Activated CD8-positive, alpha-beta memory T cell treated with anti-CD3 and anti-CD28 coated beads, Interleukin-2, amount 50 U/mL, for 1 hour (primary cell): Measurements from ENCODE around the gene TRIM27.
"Not testable (repeated sequence)": the region's sequence is repeated elsewhere in the genome, so short reads cannot be mapped to it uniquely, and the experiment has no call there.

ENCODE experiments used
- DNase-seq: peaks from one replicate; pipeline ENCODE4 v3.0.0-alpha.2; 2020; ENCODE audit errors: extremely low read depth

The TRIM27 gene

GRCh38 chr6:28896505-28897368 is 27.0 kb downstream of the TRIM27 start:
- no peak for DNase-seq

DNA sequence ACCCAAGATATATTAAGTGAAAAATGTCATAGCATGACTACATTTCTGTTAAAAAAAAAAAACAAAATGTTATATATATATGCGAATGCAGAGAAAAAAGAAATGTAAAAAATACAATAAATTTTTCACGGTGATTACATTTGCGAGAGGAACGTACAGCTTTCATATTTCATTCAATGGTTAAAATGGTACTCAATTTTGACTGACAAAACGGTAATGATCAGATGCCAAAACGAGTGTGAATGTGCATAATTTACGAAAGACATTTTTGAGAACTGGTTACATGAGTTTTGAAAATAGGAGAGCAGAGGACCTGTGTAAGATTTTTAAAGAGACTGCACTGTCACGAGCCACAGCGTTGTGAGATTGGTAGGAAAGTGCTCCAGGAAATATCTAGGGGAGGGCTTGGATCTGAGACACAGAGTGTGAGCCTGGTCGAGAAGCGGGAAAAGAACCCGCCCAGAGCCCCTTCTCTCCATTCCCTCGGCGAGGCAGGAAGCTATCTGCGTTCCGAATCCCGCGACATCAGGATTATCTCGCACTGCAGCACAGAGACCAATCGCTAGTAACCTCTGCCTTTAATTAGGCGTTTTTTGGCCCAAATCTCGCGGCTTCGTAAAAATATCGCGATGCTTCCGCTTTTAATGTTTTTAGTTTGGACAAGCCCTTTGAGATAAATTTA is 28.5 kb downstream of the TRIM27 start:
- peak; percentile 84 for DNase-seq

DNA sequence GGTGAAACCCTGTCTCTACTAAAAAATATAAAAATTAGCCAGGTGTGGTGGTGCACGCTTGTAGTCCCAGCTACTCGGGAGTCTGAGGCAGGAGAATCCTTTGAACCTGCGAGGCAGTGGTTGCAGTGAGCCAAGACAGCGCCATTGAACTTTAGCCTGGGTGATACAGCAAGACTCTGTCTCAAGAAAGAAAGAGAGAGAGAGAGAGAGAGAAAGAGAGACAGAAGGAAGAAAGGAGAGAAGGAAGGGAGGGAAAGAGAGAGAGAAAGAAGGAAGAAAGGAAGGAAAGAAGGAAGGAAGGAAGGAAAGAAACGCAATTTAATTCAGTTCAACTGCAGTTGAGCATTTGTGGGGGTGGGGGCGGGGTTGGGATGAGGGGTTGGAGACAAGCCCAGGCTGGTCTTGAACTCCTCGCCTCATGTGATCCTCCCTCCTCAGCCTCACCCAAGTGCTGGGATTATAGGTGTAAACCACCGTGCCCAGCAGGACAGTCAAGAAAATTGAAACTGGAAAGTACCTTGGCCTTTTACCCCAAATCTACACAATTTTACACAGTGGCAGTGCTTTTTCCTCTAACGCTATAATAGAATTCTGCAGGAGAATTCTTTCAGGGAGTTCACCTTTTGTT is 30.5 kb downstream of the TRIM27 start:
- DNase-seq = no peak

GRCh38 chr6:28892525-28892924 is 31.3 kb downstream of the TRIM27 start:
- no peak for DNase-seq

- DNase-seq = no peak
These were observed 35.8 kb downstream of the TRIM27 start for GRCh38 chr6:28887796-28888496.

- no peak for DNase-seq
These were observed 37.7 kb downstream of the TRIM27 start for GRCh38 chr6:28886079-28886439.

DNA sequence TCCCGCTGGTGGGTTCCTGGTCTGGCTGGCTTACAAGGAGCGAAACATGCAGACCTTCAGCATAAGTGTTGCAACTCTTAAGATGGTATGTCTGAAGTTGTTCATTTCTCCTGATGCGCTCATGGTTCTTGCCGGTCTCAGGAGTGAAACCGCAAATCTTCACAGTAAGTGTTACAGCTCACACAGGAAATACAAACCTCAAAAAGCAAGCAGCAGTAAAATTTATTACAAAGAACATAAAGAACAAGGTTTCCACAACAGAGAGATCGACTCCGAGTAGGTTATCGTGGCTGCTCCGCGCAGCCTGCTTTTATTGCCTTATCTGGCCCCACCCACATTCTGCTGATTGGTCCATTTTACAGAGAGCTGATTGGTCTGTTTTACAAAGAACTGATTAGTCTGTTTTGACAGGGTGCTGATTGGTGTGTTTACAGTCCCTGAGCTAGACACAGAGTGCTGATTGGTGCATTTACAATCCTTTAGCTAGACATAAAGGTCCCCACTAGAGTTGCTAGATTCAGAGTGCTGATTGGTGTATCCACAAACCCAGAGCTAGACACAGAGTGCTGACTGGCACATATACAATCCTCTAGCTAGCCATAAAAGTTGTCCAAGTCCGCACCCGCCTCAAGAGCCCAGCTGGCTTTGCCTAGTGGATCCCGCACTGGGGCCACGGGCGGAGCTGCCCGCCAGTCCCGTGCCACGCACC is 39.2 kb downstream of the TRIM27 start:
- DNase-seq = peak; percentile 69

- no peak for DNase-seq
These were observed 42.6 kb downstream of the TRIM27 start for GRCh38 chr6:28880894-28881780.

DNA sequence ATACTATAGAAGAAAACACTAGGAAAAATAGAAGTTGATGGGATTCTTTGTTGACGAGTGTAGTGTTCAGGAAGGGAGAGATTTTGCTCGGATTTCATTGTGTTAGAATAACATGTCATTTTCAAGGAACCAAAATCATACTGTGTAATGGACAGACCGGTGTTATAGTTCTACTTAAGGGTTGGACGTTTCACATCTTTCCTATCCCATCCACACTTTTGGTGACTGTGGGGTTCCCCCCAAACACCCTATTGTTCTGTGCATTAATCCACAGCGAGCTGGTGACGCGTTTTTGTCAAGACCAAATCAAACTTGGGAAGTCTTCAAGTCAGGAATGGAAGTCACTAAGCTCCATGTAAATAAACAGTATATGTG is 43.3 kb downstream of the TRIM27 start:
- DNase-seq = no peak

DNA sequence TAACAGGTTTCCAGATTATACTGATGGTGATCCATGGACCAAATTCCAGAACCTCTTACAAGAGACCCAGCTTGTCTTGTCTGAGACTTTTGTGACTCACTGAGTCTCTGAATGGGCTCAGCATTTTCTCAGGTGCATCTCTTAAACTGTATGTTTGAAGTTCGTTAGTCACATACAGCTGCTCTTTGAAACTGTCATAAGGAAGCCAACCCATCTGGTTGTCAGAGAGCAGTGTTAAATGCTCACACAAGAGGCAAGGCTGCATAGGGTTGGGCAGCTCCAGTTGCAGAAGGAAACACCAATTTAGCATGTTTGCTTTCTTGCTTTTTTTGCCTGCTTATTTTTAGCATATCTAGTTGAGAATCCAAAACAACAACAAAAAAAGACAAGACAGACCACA is 47.1 kb downstream of the TRIM27 start:
- DNase-seq = no peak

GRCh38 chr6:28875191-28875747 is 48.5 kb downstream of the TRIM27 start:
- DNase-seq = no peak

GRCh38 chr6:28872157-28872817 is 51.5 kb downstream of the TRIM27 start:
- not testable (repeated sequence) for DNase-seq

- no peak for DNase-seq
These were observed 52.2 kb downstream of the TRIM27 start for GRCh38 chr6:28871335-28872156.

GRCh38 chr6:28868873-28869272 is 54.9 kb downstream of the TRIM27 start:
- no peak for DNase-seq

DNA sequence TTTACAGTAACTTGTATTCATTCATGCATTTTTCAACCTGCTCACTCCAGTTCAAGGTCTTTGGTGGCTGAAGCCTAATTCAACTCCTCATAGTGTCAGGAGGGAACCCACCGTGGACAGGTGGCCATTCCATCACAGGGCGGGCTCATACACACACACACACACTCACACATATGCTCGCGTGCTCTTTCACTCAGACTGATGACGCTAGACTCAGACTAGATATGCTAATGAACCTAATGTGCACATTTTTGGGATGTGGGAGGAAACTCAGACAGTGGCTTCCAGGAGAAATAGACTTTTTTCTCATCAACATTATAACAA is 56.7 kb downstream of the TRIM27 start:
- DNase-seq = no peak

GRCh38 chr6:28866205-28867085 is 57.3 kb downstream of the TRIM27 start:
- DNase-seq = not testable (repeated sequence)

DNA sequence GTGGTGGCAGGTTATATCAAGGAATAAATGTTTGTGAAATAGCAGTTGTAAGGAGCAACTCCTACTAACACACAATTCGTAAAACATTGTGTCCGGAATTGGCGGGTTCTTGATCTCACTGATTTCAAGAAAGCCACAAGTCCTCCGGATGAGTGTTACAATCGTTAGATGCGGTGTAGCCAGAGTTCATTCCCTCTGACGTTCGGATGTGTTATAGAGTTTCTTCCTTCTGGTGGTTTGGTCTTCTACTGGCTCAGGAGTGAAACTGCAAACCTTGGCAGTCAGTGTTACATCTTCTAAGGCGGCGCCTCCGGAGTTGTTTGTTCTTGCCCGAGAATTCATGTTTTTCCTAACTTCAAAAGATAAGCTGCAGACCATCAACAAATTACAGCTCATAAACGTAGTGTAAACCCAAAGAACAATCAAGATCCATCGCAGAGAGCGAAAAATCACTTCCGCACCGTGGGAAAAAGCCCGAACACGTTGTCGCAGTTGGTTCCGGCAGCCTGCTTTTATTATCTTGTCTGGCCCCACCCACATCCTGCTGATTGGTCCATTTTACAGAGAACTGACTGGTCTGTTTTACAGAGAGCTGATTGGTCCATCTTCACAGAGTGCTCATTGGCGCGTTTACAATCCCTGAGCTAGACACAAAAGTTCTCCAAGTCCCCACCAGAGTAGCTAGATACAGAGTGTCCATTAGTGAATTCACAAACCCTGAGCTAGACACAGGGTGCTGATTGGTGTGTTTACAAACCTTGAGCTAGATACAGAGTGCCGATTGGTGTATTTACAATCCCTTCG is 58.2 kb downstream of the TRIM27 start:
- no peak for DNase-seq
